ENCODE results near the gene GABRQ. TPM values are rescaled to one million over a fixed set of nuclear protein-coding genes. Genes with fewer than 3 reads are reported as not detected.

The GABRQ gene
- total and polyA plus RNA-seq, 7 donors = not detected

DNA sequence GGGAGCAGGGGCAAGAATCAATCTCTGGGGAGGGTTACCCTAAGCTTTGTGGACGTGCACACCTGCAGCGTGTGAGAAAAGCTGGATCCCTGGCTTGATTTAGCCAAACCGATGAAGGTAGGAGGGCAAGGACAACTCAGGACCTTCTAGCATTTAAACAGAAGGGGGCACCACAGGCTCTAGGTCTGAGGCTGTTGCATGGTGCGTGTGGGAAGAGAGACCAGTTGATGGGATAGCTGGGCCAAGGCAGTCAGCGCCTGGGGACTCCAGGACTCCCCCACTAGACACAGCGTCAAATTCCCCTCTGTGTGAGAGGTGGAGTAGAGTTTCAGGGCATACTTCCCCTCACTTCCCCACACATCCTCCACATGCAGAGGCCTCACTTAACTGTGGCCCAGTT, 4.3 kb downstream of the GABRQ start:
- intact Hi-C loops (cut with DNase I) = no loop called here
- WGBS, 3 donors = 71 to 82% (median 79%) methylated on average over 5 to 6 of the region's 6 CpGs
- Histone ChIP-seq H3K4me3 (no peak overlapping the region), H3K36me3 (ENCODE audit: insufficient read depth in 1 of 2, low read depth in 1 of 2) (no peaks in the 10 kb centered on the region), H3K27me3 (ENCODE audit: insufficient read depth in 3 of 3, low read length in 2 of 3) (peaks cover 0 to 23% (median 5%) of the 10 kb centered on the region in 3 donors), H3K4me1 (no peaks in the 10 kb centered on the region), H3K9me3 (no peaks in the 10 kb centered on the region), H3K27ac (no peak overlapping the region)
- DNase-seq = no peak
- TF ChIP-seq, protein P1, sequence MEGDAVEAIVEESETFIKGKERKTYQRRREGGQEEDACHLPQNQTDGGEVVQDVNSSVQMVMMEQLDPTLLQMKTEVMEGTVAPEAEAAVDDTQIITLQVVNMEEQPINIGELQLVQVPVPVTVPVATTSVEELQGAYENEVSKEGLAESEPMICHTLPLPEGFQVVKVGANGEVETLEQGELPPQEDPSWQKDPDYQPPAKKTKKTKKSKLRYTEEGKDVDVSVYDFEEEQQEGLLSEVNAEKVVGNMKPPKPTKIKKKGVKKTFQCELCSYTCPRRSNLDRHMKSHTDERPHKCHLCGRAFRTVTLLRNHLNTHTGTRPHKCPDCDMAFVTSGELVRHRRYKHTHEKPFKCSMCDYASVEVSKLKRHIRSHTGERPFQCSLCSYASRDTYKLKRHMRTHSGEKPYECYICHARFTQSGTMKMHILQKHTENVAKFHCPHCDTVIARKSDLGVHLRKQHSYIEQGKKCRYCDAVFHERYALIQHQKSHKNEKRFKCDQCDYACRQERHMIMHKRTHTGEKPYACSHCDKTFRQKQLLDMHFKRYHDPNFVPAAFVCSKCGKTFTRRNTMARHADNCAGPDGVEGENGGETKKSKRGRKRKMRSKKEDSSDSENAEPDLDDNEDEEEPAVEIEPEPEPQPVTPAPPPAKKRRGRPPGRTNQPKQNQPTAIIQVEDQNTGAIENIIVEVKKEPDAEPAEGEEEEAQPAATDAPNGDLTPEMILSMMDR (IDR thresholded peaks at IDR 0.05) = no peak
- ATAC-seq = no peak

DNA sequence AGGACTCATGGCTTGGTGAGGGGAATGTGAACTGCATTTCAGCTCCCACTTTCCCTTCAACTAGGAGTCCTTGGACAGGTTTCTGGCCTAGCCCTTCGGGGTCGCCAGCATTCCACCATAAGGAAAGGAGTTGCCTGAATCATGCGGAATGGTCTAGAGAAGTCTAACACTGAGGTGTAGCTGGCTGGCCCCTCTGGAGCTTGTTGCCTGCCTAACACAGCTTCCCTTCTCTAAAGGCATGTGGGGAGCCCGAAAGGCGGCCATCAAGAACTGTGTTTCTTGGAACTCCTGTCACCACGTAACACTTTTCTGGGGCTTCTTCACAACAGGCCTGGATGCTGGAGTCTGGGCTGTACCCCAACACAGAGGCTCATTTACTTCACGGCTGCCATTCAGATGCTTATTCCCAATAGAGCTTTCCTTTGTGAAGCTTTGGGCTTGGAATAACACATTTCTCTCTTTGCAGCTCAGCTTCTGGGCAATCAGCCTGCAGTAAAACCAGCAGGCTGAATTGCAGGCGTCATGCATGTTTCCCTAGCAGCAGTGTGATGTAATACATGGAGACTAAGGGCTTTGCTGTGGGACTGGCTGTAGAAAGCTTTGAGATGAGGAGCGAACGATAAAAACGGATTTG, 5.4 kb downstream of the GABRQ start:
- Histone ChIP-seq H3K4me1 (no peaks in the 10 kb centered on the region), H3K36me3 (ENCODE audit: insufficient read depth in 1 of 2, low read depth in 1 of 2) (no peaks in the 10 kb centered on the region), H3K27ac (no peak overlapping the region), H3K4me3 (no peak overlapping the region), H3K27me3 (ENCODE audit: insufficient read depth in 3 of 3, low read length in 2 of 3) (peaks cover 0 to 15% (median 2%) of the 10 kb centered on the region in 3 donors), H3K9me3 (no peaks in the 10 kb centered on the region)
- 61 to 73% (median 64%) methylated on average over 11 of the region's 11 CpGs for WGBS, 3 donors
- DNase-seq = no peak
- intact Hi-C loops (cut with DNase I) = no loop called here
- ATAC-seq = no peak
- TF ChIP-seq, protein P1 (IDR thresholded peaks at IDR 0.05) = no peak

DNA sequence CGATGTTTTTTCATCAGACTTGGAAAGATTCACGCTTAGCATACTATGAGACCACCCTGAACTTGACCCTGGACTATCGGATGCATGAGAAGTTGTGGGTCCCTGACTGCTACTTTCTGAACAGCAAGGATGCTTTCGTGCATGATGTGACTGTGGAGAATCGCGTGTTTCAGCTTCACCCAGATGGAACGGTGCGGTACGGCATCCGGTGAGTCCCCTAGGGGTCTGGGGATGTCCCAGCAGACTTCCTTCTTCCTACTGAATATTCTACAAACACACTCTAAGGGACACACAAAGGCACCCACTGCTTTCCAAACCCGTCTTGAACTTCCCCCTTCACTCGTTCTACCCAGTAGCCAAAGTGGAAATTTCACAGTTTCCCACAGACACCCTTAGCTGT, 9.3 kb downstream of the GABRQ start:
- H3K27me3 ChIP-seq (ENCODE audit: insufficient read depth in 3 of 3, low read length in 2 of 3) = peaks cover 0 to 3% (median 0%) of the 10 kb centered on the region in 3 donors
- ATAC-seq (no peak), DNase-seq (no peak)
- H3K9me3 ChIP-seq = no peaks in the 10 kb centered on the region
- intact Hi-C loops (cut with DNase I) = no loop called here
- H3K36me3 ChIP-seq (ENCODE audit: insufficient read depth in 1 of 2, low read depth in 1 of 2) = no peaks in the 10 kb centered on the region
- WGBS, 3 donors = 76 to 90% (median 87%) methylated on average over 11 to 12 of the region's 12 CpGs
- TF ChIP-seq, protein P1 (IDR thresholded peaks at IDR 0.05) = no peak
- H3K4me1 ChIP-seq = no peaks in the 10 kb centered on the region
- H3K4me3 ChIP-seq = no peak overlapping the region
- H3K27ac ChIP-seq = no peak overlapping the region

DNA sequence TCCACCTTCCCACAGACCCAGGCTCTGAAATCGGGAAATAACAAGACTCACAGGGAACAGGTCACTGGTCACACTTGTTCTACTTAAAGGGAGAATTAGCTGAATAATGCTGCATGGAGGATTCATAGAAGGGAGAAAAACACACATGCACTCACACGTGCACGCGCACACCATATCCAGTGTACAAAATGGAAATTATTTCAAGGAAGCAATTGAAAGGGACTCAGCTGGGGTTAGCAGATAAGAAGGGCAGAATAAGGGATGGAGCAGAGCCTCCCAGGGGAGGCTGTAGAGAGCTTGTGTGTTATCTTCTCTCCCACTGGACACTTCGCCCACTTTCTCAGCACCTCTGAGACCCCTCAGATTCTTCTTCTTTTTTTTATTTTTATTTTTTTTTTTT, 10.3 kb downstream of the GABRQ start:
- TF ChIP-seq, protein P1 (IDR thresholded peaks at IDR 0.05) = no peak
- H3K27me3 ChIP-seq (ENCODE audit: insufficient read depth in 3 of 3, low read length in 2 of 3) = peaks cover 0 to 6% (median 0%) of the 10 kb centered on the region in 3 donors
- H3K4me1 ChIP-seq = no peaks in the 10 kb centered on the region
- H3K9me3 ChIP-seq = no peaks in the 10 kb centered on the region
- ATAC-seq = no peak
- intact Hi-C loops (cut with DNase I) = no loop called here
- DNase-seq = no peak
- 82 to 97% (median 92%) methylated on average over 5 of the region's 5 CpGs for WGBS, 3 donors
- H3K4me3 ChIP-seq = no peak overlapping the region
- H3K27ac ChIP-seq = no peak overlapping the region
- H3K36me3 ChIP-seq (ENCODE audit: insufficient read depth in 1 of 2, low read depth in 1 of 2) = no peaks in the 10 kb centered on the region

DNA sequence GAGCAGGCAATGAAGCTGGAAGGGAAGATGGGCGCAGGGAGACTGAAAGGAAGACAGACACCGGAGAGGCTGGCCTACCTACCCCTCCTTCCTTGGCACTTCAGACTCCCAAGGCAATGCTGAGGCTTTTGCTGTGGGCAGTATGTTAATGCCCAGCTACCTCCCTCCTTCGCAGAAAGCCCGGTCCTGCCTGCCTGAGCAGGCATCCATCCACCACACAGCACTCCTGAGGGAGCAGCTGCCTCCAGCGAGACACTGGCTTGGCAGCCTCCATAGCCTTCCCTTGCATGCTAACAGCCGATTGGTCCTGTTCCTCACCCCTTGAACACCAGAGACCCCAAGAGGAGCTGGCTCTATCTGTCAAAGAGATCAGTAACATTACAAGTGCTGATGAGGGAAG, 14.4 kb downstream of the GABRQ start:
- 88 to 97% (median 95%) methylated on average over 6 of the region's 6 CpGs for WGBS, 3 donors

More for the DNA sequence above, 14.4 kb downstream of the GABRQ start:
- DNase-seq (no peak), ATAC-seq (no peak)
- peaks cover 0 to 8% (median 0%) of the 10 kb centered on the region in 3 donors for H3K27me3 ChIP-seq (ENCODE audit: insufficient read depth in 3 of 3, low read length in 2 of 3)
- intact Hi-C loops (cut with DNase I) = no loop called here
- no peaks in the 10 kb centered on the region for H3K9me3 ChIP-seq
- H3K4me3 ChIP-seq = no peak overlapping the region
- TF ChIP-seq, protein P1 (IDR thresholded peaks at IDR 0.05) = no peak
- H3K36me3 ChIP-seq (ENCODE audit: insufficient read depth in 1 of 2, low read depth in 1 of 2) = no peaks in the 10 kb centered on the region
- no peak overlapping the region for H3K27ac ChIP-seq
- no peaks in the 10 kb centered on the region for H3K4me1 ChIP-seq

All from psoas muscle (tissue), 8 donors.